ENCODE results near the gene DNAH11. TPM values are rescaled to one million over a fixed set of nuclear protein-coding genes. Genes with fewer than 3 reads are reported as not detected.

DNAH11 gene
- total and polyA plus RNA-seq, 8 donors, result 0.46 to 3.8 (median 1.1) TPM

- peak; percentile 38 to 74 (median 56) for ATAC-seq
- Histone ChIP-seq H3K27me3 (no peaks in the 10 kb centered on the region), H3K27ac (no peak overlapping the region), H3K9me3 (no peaks in the 10 kb centered on the region), H3K36me3 (no peaks in the 10 kb centered on the region), H3K4me1 (no peaks in the 10 kb centered on the region), H3K4me3 (no peak overlapping the region)
- FAIRE-seq, result no peak
- 51 to 52% methylated on average over 2 of the region's 2 CpGs for WGBS, 2 donors
- no peak for DNase-seq
- TF ChIP-seq CTCF (IDR thresholded peaks at IDR 0.05), result no peak
- intact Hi-C loops (cut with DNase I), result loop anchor here in 1 of 3 donors (10.0 kb wide), 2 partner anchors 239 to 729 kb away; no protein-coding TSS in a partner anchor
These were observed 38.8 kb upstream of the DNAH11 start for GRCh38 chr7:21504021-21504420.

GRCh38 chr7:21507627-21508343, 35.1 kb upstream of the DNAH11 start:
- H3K4me3 ChIP-seq, result no peak overlapping the region
- no peaks in the 10 kb centered on the region for H3K36me3 ChIP-seq
- H3K27ac ChIP-seq, result no peak overlapping the region
- peak in 3 of 6 donors; percentile 21 to 60 (median 29) for DNase-seq
- no peaks in the 10 kb centered on the region for H3K9me3 ChIP-seq
- FAIRE-seq, result no peak
- no peaks in the 10 kb centered on the region for H3K27me3 ChIP-seq
- intact Hi-C loops (cut with DNase I), result loop anchor here in 1 of 3 donors (10.0 kb wide), 2 partner anchors 243 to 733 kb away; no protein-coding TSS in a partner anchor
- H3K4me1 ChIP-seq, result no peaks in the 10 kb centered on the region
- peak; percentile 60 to 88 (median 84) for ATAC-seq
- peak; percentile 40 to 58 (median 54) for TF ChIP-seq CTCF (IDR thresholded peaks at IDR 0.05)
- WGBS, 2 donors, result 70 to 78% methylated on average over 8 of the region's 8 CpGs

- WGBS, 2 donors, result 87 to 89% methylated on average over 3 of the region's 3 CpGs
- no peak for ATAC-seq
These were observed 34.3 kb upstream of the DNAH11 start for GRCh38 chr7:21508538-21508937.

GRCh38 chr7:21514062-21514461, 28.8 kb upstream of the DNAH11 start:
- Histone ChIP-seq H3K9me3 (no peaks in the 10 kb centered on the region), H3K4me3 (no peak overlapping the region), H3K36me3 (no peaks in the 10 kb centered on the region), H3K27me3 (no peaks in the 10 kb centered on the region), H3K27ac (no peak overlapping the region), H3K4me1 (no peaks in the 10 kb centered on the region)
- DNase-seq (no peak), FAIRE-seq (no peak), ATAC-seq (no peak)
- no peak for TF ChIP-seq CTCF (IDR thresholded peaks at IDR 0.05)
- intact Hi-C loops (cut with DNase I), result no loop called here

More at GRCh38 chr7:21508538-21508937, 34.3 kb upstream of the DNAH11 start:
- no peak for TF ChIP-seq CTCF (IDR thresholded peaks at IDR 0.05)
- H3K27me3 ChIP-seq, result no peaks in the 10 kb centered on the region
- H3K4me1 ChIP-seq, result no peaks in the 10 kb centered on the region
- H3K9me3 ChIP-seq, result no peaks in the 10 kb centered on the region
- no peak for FAIRE-seq
- no peak for DNase-seq
- no peak overlapping the region for H3K27ac ChIP-seq
- H3K36me3 ChIP-seq, result no peaks in the 10 kb centered on the region
- intact Hi-C loops (cut with DNase I), result loop anchor here in 1 of 3 donors (10.0 kb wide), 2 partner anchors 244 to 734 kb away; no protein-coding TSS in a partner anchor
- no peak overlapping the region for H3K4me3 ChIP-seq

GRCh38 chr7:21524680-21525079, 18.2 kb upstream of the DNAH11 start:
- TF ChIP-seq CTCF (IDR thresholded peaks at IDR 0.05), result no peak
- 87 to 100% methylated on average over 1 of the region's 1 CpG for WGBS, 2 donors
- DNase-seq (no peak), ATAC-seq (no peak), FAIRE-seq (no peak)
- no peaks in the 10 kb centered on the region for H3K27me3 ChIP-seq
- H3K4me3 ChIP-seq, result no peak overlapping the region
- H3K36me3 ChIP-seq, result no peaks in the 10 kb centered on the region
- H3K4me1 ChIP-seq, result no peaks in the 10 kb centered on the region
- intact Hi-C loops (cut with DNase I), result no loop called here
- H3K27ac ChIP-seq, result no peak overlapping the region
- H3K9me3 ChIP-seq, result no peaks in the 10 kb centered on the region

All from pancreas (tissue), 10 donors.